Stimulated activated CD8-positive, alpha-beta memory T cell treated with anti-CD3 and anti-CD28 coated beads, Interleukin-2, amount 100 ng/mL, for 48 hours (primary cell): ENCODE results near the gene DLG2.
"Not testable (repeated sequence)": the region's sequence is repeated elsewhere in the genome, so short reads cannot be mapped to it uniquely, and the experiment has no call there.

Source experiments
- DNase-seq, 2 donors: peaks; one replicate each; pipeline ENCODE4 v3.0.0-alpha.2; 2020; ENCODE audit warnings: low read depth in 2 of 2

The DLG2 gene

DNA sequence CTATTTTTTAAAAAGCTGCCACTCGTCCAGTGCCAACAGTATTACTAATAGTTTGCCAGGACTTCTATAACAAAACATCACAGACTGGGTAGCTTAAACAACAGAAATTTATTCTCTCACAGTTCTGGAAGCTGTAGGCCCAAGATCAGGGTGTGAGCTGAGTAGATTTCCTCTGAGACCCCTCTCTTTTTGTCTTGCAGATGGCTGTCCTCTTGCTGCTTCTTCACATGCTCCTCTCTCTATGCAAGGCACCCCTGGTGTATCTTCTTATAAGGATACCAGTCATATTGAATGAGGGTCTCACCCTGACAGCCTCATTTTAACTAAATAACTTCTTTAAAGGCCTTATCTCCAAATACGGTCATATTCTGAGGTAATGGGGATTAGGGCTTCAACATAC is 390.9 kb downstream of the DLG2 start:
- no peak for DNase-seq

- no peak for DNase-seq
Observed at GRCh38 chr11:85232559-85232958, 394.6 kb downstream of the DLG2 start.

- no peak for DNase-seq
Observed at GRCh38 chr11:85231588-85231987, 395.6 kb downstream of the DLG2 start.

GRCh38 chr11:85229723-85230122 is 397.4 kb downstream of the DLG2 start:
- DNase-seq, result not testable (repeated sequence)

DNA sequence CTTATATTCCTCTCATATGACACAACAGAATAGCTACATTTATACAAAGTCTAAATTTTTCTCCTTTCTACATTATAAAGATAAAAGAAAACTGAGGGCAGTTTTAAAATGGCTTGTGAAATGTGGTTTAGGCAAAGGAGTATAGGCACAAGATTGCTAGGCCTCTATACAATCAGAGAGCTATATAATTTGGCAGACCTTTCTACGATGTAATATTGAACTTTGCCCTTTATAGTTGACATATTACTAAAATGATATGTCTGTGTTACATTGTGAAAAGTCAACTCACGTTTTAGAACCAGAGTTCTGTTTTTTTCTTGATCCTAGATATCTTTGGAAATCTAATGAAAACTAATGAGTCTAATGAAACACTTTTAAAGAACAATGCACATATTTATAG is 430.2 kb downstream of the DLG2 start:
- no peak for DNase-seq

- no peak for DNase-seq
Observed at GRCh38 chr11:85195934-85196333, 431.2 kb downstream of the DLG2 start.

DNA sequence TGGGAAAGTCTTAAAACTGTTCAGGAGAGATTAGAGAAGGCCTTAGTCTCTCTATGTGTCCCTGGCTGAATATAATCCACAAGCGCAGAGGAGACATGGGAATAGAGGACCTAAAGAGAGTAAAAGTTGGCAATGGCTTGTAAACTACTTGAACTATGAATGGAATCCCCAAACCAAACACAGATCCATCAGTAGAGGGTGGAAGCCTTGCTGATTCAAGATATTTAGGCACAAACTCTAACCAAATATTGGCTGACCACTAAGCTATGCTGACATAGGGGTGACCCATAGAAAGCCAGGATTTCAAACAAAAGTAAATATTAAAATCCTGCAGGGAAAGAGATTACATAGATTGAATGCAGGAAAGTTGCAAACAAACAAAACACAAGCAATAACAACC is 439.2 kb downstream of the DLG2 start:
- no peak for DNase-seq

GRCh38 chr11:85184721-85185120 is 442.4 kb downstream of the DLG2 start:
- DNase-seq, result no peak

- DNase-seq, result no peak
Observed at GRCh38 chr11:85182441-85183387, 444.4 kb downstream of the DLG2 start.

DNA sequence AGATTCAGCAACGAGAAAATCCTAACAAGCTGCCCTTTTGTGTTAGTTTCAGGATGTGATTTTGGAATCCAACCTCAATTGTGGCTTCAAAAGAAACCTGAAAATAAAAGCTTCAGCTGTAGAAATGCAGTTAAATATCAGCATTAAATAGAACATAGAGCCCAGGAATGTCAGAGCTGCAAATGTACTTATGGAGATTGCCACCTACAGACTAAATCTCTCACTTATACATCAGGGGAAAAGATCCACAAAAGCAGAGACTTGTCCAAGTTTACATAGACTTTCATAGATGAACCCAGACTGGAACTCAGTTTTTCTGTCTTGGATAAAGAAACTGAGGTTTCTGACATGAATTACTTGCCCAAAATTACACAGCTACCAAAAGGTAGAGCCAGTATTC is 446.6 kb downstream of the DLG2 start:
- DNase-seq, result no peak

DNA sequence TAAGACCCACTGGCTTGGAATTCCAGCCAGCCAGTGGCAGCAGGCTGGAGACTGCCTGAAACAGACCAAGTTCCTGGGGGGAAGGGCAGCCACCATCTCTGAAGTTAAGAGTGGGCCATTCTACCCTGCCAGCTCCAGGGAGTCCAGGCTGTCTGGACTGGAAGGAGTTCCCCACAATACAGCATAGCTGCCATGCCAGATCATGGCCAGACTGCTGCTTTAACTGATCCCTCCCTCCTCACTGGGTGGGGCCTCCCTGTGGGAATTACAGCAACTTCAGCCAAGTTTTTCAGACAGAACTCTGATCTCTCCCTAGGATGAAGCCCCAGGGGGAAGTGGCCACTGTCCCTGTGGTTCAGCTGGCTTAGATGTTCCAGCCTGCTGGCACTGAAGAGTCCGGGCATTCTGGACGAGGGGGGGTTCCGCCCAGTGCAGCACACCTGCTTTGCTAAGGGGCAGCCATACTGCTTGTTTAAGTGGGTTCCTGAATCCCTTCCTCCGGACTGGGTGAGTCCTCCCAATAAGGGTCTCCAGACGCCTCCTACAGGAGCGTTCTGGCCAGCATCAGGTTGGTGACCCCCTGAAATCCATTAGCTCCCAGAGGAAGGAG is 455.4 kb downstream of the DLG2 start:
- no peak for DNase-seq

GRCh38 chr11:85170184-85170583 is 457.0 kb downstream of the DLG2 start:
- DNase-seq, result no peak

DNA sequence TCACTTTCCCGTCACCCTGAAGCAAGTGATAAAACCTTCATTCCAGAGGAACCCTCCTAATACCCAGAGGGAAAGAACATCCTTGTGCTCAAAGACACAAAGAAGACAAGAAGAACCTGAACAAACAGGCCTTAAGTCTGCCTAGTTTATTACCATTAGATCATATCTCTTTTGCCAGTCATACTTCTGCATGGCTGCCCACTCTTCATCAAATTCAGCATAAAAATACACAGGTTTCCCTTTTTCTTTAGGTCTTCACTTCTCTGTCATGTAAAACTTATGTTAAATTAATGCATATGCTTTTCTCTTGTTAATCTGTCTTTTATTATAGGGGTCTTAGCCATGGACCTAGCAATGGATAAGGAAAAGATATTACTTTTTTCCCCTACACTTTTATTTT is 459.7 kb downstream of the DLG2 start:
- DNase-seq, result no peak

- DNase-seq, result no peak
Observed at GRCh38 chr11:85167038-85167437, 460.1 kb downstream of the DLG2 start.

DNA sequence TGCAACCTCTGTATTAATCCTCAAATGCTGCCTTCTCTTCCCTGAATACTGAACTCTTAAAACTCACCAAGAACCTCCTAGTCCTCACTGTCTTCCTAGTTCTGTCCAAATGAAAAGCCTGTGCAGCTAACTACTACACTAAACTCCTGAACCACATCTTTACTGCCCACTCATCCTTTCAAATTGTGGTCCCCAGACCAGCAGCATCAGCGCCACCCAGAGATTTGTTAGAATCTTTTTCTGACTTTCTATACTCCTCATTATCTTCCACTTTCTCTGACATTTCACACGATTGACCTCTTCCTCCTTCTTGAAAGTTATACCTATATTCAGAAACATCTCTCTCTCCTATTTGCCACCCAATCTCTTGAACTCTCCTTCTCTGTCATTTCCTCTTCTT is 461.3 kb downstream of the DLG2 start:
- no peak for DNase-seq

DNA sequence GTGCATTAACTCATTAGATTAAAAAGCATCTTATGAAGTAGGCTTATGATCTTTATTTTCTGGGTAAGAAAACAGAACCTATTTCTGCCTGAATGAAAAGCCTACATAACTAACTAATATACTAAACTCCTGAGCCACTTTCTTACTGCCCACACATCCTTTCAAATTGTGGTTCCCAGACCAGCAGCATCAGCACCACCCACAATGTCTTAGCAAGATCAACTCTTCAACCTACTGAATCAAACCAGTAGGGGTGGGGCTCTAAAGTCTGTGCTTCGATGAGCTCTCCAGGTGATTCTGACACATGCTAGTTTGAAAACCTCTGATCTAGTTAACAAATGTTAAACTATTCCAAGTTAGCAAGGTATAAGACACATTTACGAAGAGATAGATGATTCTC is 462.4 kb downstream of the DLG2 start:
- no peak for DNase-seq

DNA sequence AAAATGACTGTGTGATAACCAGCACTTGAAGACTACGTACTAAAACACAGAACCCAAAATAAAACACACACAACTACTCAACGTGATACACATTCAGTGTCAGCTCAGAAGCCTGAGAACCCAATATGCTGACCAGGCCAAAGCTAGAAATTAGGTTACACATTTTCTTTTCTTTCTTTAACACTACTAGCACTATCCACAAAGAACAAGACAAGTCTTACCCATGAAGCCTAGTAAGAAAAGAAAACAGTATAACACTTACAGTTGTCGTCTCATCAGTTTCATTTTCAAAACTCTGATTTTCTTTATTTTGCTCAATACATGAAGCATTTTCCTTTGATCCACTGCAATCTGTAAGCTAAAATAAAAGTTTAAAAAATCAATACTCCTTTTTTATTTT is 472.9 kb downstream of the DLG2 start:
- DNase-seq, result no peak

DNA sequence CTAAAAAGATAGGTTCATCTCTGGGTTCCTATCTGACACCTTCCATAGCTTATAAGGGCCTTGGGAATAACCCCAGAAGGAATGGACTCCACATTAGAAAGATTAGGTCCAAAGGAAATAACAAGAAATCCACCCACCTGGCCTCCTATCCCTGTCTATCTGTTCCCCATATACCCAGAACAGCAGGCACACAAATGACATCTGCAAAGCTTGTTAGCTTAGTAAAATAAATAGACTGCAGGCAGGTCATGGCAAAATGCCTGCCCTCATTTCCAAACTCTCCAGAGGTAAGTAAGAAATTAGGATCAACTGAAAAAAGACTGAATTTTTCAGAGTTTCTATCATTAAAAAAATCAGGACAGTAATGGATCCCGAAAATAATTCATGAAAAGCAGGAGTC is 489.5 kb downstream of the DLG2 start:
- DNase-seq, result no peak

- no peak for DNase-seq
Observed at GRCh38 chr11:85133636-85134035, 493.5 kb downstream of the DLG2 start.

GRCh38 chr11:85132851-85133585 is 494.1 kb downstream of the DLG2 start:
- no peak for DNase-seq

- no peak for DNase-seq
Observed at GRCh38 chr11:85127349-85127748, 499.8 kb downstream of the DLG2 start.

GRCh38 chr11:85123752-85124231 is 503.4 kb downstream of the DLG2 start:
- DNase-seq, result no peak
